Body of pancreas (tissue), 4 donors: ENCODE measurements around the gene PPP1CA.

Source experiments
- POLR2A ChIP-seq, 3 donors: fragments of 450-650 bp; IDR thresholded peaks; one replicate each; pipeline ENCODE4 v1.6.1; 2016; ENCODE audit warnings: antibody characterized with exemption in 3 of 3, mild to moderate bottlenecking in 2 of 3
- TF ChIP-seq, protein P1 (sequence below), 7 experiments: fragments of 450-650 bp in 4 of 7; fragments of 200-600 bp in 3 of 7; sonication (generic) in 3 of 7; IDR thresholded peaks; one replicate each; pipeline ENCODE4 v1.5.1; 2016 to 2019; ENCODE audit warnings: antibody characterized with exemption in 7 of 7

DNA sequence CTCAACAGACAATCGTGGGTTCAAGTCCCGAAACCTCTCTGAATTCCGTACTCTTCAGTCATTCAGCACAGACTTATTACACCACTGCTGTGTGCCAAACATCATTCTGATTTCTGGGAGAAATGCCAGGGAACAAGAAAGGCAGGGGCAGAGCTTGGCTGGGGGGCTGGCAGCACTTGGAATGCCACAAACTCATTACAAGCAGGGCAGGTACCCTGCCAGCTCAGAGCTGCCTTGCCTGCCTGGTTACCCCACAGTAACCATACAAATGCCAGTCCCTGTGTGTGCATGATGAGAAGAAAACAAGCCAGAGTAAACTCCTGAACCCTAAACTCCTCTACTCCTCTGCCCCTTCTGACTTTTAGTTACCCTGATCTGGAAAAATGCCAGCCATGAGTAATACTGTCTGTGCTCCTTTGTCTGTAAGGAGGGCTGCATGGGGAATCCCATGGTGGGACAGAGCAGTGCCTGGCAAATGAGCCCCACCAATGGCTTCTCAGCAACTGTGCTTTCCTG lies 16.7 kb downstream of the PPP1CA start:
- TF ChIP-seq, protein P1, sequence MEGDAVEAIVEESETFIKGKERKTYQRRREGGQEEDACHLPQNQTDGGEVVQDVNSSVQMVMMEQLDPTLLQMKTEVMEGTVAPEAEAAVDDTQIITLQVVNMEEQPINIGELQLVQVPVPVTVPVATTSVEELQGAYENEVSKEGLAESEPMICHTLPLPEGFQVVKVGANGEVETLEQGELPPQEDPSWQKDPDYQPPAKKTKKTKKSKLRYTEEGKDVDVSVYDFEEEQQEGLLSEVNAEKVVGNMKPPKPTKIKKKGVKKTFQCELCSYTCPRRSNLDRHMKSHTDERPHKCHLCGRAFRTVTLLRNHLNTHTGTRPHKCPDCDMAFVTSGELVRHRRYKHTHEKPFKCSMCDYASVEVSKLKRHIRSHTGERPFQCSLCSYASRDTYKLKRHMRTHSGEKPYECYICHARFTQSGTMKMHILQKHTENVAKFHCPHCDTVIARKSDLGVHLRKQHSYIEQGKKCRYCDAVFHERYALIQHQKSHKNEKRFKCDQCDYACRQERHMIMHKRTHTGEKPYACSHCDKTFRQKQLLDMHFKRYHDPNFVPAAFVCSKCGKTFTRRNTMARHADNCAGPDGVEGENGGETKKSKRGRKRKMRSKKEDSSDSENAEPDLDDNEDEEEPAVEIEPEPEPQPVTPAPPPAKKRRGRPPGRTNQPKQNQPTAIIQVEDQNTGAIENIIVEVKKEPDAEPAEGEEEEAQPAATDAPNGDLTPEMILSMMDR (IDR thresholded peaks at IDR 0.05) = no peak
- TF ChIP-seq POLR2A (IDR thresholded peaks at IDR 0.05) = no peak
